Esophagus (tissue), 2 donors: ENCODE data around the gene DAPK1. TPM values are rescaled to one million over a fixed set of nuclear protein-coding genes. Genes with fewer than 3 reads are reported as not detected.

Source experiments
- H3K27ac ChIP-seq, 2 donors: one replicate each; pipeline ENCODE4 v1.5.1; 2013; ENCODE audit warnings: low read depth in 2 of 2, mild to moderate bottlenecking in 2 of 2, inconsistent platforms in 1 of 2, low read length in 1 of 2, moderate library complexity in 1 of 2
- H3K27me3 ChIP-seq, 2 donors: one replicate each; pipeline ENCODE4 v1.6.1; 2013; ENCODE audit warnings: low read length in 2 of 2, control low read depth in 1 of 2, mild to moderate bottlenecking in 1 of 2; ENCODE audit not compliant: insufficient read depth in 2 of 2, control insufficient read depth in 1 of 2
- H3K36me3 ChIP-seq, 2 donors: one replicate each; pipeline ENCODE4 v1.6.1; 2013; ENCODE audit warnings: low read length in 1 of 2; ENCODE audit not compliant: control insufficient read depth in 2 of 2, insufficient read depth in 2 of 2
- H3K4me1 ChIP-seq, 2 donors: one replicate each; pipeline ENCODE4 v1.6.1; 2013; ENCODE audit warnings: low read length in 1 of 2; ENCODE audit not compliant: control insufficient read depth in 2 of 2, insufficient read depth in 2 of 2
- H3K4me3 ChIP-seq, 2 donors: one replicate each; pipeline ENCODE4 v1.5.1; 2013; ENCODE audit warnings: low read length in 2 of 2, mild to moderate bottlenecking in 2 of 2, low read depth in 1 of 2, moderate library complexity in 1 of 2
- H3K9me3 ChIP-seq, 2 donors: one replicate each; pipeline ENCODE4 v1.6.1; 2013; ENCODE audit warnings: mild to moderate bottlenecking in 2 of 2, low read depth in 1 of 2, low read length in 1 of 2, moderate library complexity in 1 of 2; ENCODE audit not compliant: control insufficient read depth in 2 of 2, insufficient read depth in 1 of 2
- WGBS, 2 donors: extraction: QIAGEN DNeasy Blood & Tissue Kit; methylation state at CpG; one replicate each; pipeline ENCODE4 v1.1.7; 2013; 5-methylcytosine and 5-hydroxymethylcytosine counted together
- polyA plus RNA-seq, 2 donors: library from polyadenylated mRNA; stranded (reverse); fragments of 200-250 nt; gene quantifications; one replicate each; pipeline ENCODE4 v1.2.3, GENCODE V29; 2013
- donor health status: healthy with polysubstance abuse.
- donor health status: Bipolar disorder and iron deficiency.

DAPK1 gene
- polyA plus RNA-seq, 2 donors, result 1.7 to 2.9 TPM

DNA sequence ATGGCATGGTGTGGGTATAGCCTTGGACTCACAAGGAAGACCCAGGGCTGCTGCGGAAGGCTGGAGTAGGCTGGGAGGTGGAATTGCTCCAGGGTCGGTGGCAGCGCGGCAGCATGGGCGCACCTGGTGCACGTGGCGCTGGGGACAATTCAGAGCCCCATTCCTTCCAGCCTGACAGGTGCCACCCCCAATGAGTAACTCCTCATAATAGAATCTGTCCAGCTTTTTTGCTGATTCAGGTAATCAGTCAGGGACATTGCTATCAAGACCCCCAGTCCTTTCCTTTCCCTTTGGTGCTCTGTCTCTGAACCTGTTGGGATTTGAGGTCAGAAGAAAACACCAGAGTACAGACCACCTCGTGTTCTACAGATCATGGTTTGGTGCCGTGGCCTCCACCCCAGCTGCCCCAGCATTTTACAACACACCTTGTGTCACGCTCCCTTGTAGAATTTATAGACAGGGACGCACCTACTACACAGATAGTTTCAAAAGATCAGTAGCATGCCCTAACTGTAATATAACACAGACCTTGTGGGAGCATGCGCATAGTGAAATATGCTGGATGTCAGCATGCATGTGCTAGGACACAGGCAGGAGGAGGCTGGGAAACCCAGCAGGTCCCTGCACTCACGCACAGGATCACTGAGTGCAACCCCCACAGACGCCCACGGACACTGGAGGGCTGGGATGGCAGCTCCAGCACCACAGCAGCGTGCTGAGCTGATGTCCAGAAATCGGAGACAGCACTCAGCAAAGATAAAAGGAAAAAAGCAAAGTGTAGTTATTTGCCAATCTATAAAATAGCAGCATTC lies 180.3 kb downstream of the DAPK1 start:
- 89 to 91% methylated on average over 17 of the region's 17 CpGs for WGBS, 2 donors
- no peaks in the 10 kb centered on the region for H3K9me3 ChIP-seq
- no peaks in the 10 kb centered on the region for H3K4me1 ChIP-seq
- H3K4me3 ChIP-seq, result no peak overlapping the region
- H3K36me3 ChIP-seq, result no peaks in the 10 kb centered on the region
- H3K27ac ChIP-seq, result no peak overlapping the region
- no peaks in the 10 kb centered on the region for H3K27me3 ChIP-seq

DNA sequence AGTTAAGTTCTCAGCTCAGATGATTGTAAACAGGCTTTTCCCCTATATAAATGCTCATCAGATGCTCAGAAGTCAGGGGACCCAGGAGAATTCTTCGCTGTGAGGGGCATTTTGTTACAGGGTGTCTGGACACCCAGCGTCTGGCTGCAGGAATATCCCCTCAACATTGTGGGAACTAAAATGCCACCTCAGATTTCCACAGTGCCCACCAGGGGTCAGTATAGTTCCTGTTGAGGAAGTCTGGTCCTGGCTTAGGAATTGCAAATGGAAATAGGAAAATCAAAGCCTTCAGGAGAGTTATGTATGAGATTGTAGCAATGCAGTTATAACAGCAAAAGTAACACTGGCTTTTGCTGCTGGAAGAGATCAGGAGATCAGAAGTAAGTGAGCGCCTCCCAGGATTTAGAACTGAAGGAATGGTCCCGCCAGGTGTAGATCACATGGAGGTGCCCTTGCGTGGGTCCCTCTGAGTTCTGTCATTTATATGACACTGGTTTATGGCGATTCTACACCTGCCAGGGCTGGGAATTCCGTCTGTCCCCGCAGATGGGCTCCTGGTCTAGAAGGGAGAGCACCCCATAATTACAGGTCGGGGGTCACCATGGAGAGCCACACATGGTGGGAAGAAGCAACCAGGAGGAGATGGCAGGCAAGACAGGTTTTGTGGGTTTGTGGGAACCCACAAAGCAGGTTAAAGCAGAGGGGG lies 181.1 kb downstream of the DAPK1 start:
- H3K4me3 ChIP-seq, result no peak overlapping the region
- 74% methylated on average over 9 of the region's 9 CpGs for WGBS, 2 donors
- no peak overlapping the region for H3K27ac ChIP-seq
- no peaks in the 10 kb centered on the region for H3K36me3 ChIP-seq
- H3K27me3 ChIP-seq, result no peaks in the 10 kb centered on the region
- H3K4me1 ChIP-seq, result no peaks in the 10 kb centered on the region
- H3K9me3 ChIP-seq, result no peaks in the 10 kb centered on the region

DNA sequence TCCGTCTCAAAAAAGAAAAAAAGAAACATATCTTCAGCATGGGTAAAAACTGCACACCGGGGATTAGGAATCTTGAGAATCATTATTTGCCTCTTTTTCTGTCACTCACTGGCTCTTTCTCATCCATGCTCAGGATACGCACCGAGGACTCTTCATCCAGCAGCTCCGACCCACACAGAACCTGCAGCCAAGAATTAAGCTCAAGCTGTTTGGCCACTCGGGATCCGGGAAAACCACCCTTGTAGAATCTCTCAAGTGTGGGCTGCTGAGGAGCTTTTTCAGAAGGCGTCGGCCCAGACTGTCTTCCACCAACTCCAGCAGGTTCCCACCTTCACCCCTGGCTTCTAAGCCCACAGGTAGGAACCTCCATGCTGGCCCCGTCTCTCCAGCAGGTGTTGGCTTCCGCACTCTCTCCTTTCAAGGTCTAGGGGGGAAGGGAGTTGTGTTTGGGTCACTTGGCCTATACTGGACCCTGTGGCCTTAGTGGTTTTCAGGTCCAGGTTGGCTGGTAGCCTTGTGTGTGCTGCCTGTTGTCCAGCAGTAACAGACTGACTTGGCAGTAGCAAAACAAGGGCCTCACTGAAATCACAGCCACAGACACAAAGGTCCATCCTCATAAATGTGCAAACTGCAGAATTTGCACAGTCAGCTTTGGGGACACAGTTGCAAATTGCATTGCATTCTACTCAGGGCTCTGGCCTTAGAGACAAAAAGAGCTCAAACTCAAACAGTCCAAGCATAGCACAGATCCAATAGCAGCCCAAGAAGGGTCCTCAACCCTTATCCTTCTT lies 183.8 kb downstream of the DAPK1 start:
- Histone ChIP-seq H3K4me3 (no peak overlapping the region), H3K27me3 (no peaks in the 10 kb centered on the region), H3K9me3 (no peaks in the 10 kb centered on the region), H3K36me3 (no peaks in the 10 kb centered on the region), H3K27ac (no peak overlapping the region), H3K4me1 (peaks cover 0 to 2% of the 10 kb centered on the region in 2 donors)
- WGBS, 2 donors, result 91 to 92% methylated on average over 11 of the region's 11 CpGs

DNA sequence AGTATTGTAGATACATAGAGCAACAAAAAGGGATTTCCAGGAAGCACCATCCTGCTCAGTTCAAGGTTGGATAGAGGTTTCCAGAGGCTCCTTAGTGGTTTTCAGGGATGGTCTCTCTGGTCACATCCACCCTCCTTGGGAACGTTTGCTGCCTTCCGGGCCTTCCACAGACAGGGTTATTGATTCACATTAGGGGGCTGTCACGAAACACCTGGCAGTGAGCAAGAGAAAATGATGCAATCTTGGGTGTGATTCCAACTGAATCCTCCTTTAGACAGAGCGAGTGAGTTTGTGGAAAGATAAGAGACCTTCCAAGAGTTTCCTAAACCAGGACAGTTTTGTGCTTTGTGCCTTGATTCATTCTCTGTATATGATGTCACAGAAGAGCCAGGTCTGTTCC lies 184.4 kb downstream of the DAPK1 start:
- H3K9me3 ChIP-seq, result no peaks in the 10 kb centered on the region
- no peaks in the 10 kb centered on the region for H3K36me3 ChIP-seq
- H3K27ac ChIP-seq, result no peak overlapping the region
- peaks cover 0 to 2% of the 10 kb centered on the region in 2 donors for H3K4me1 ChIP-seq
- no peak overlapping the region for H3K4me3 ChIP-seq
- 53 to 60% methylated on average over 4 of the region's 4 CpGs for WGBS, 2 donors
- no peaks in the 10 kb centered on the region for H3K27me3 ChIP-seq

GRCh38 chr9:87682618-87683017 lies 185.0 kb downstream of the DAPK1 start:
- Histone ChIP-seq H3K4me3 (no peak overlapping the region), H3K36me3 (no peaks in the 10 kb centered on the region), H3K4me1 (peaks cover 0 to 2% of the 10 kb centered on the region in 2 donors), H3K27me3 (no peaks in the 10 kb centered on the region), H3K27ac (no peak overlapping the region), H3K9me3 (no peaks in the 10 kb centered on the region)
- 53 to 58% methylated on average over 4 of the region's 4 CpGs for WGBS, 2 donors

- 80 to 82% methylated on average over 24 of the region's 24 CpGs for WGBS, 2 donors
- Histone ChIP-seq H3K9me3 (no peaks in the 10 kb centered on the region), H3K27me3 (no peaks in the 10 kb centered on the region), H3K36me3 (no peaks in the 10 kb centered on the region), H3K27ac (no peak overlapping the region), H3K4me1 (peaks cover 0 to 2% of the 10 kb centered on the region in 2 donors), H3K4me3 (no peak overlapping the region)
These were observed 186.3 kb downstream of the DAPK1 start for GRCh38 chr9:87683751-87684626.

- no peak overlapping the region for H3K27ac ChIP-seq
- no peak overlapping the region for H3K4me3 ChIP-seq
- H3K36me3 ChIP-seq, result no peaks in the 10 kb centered on the region
- H3K27me3 ChIP-seq, result no peaks in the 10 kb centered on the region
- H3K4me1 ChIP-seq, result peaks cover 0 to 2% of the 10 kb centered on the region in 2 donors
- WGBS, 2 donors, result 34 to 41% methylated on average over 11 of the region's 11 CpGs
- no peaks in the 10 kb centered on the region for H3K9me3 ChIP-seq
These were observed 187.1 kb downstream of the DAPK1 start for GRCh38 chr9:87684627-87685219.

- no peak overlapping the region for H3K27ac ChIP-seq
- peaks cover 0 to 2% of the 10 kb centered on the region in 2 donors for H3K4me1 ChIP-seq
- no peaks in the 10 kb centered on the region for H3K36me3 ChIP-seq
- H3K4me3 ChIP-seq, result no peak overlapping the region
- no peaks in the 10 kb centered on the region for H3K27me3 ChIP-seq
- WGBS, 2 donors, result 65% methylated on average over 4 of the region's 4 CpGs
- H3K9me3 ChIP-seq, result no peaks in the 10 kb centered on the region
These were observed 187.8 kb downstream of the DAPK1 start for GRCh38 chr9:87685441-87685840.
